Stimulated activated CD8-positive, alpha-beta memory T cell treated with anti-CD3 and anti-CD28 coated beads, Interleukin-7, amount 100 ng/mL, for 48 hours (primary cell): Measurements from ENCODE around the gene LY6G6F.

Source experiments
- DNase-seq, 2 donors: peaks; one replicate each; pipeline ENCODE4 v3.0.0-alpha.2; 2020; ENCODE audit warnings: low read depth in 1 of 2; ENCODE audit errors: extremely low read depth in 1 of 2

LY6G6F gene

DNA sequence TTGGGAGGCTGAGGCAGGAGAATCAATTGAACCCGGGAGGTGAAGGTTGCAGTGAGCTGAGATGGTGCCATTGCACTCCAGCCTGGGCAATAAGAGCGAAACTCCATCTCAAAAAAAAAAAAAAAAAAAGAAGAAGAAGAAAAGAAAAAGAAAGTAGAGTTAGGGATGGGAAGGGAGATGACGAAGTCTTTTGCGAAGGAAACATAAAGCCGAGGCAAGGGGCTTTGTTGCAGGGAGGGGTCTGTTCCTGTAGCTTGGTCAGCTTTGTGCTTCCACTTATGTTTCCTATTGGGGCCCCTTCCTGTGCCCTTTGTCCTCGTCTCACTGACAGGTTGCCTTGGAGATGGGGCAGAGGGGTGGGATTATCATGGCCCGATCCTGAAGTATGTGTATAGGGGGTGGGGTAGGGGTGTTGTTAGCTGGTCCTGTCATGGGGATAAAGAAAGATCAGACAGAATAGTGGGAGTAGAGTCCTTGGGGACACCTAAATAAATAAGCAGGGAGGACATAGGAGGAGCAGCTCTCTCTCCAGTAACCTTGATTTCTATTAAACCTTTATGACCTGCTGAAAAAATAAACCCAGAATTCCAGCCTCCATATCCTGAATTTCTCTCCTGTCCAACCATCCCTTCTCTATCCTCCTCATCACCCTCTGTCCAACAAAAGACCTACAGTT, 30.8 kb downstream of the LY6G6F start:
- no peak for DNase-seq

DNA sequence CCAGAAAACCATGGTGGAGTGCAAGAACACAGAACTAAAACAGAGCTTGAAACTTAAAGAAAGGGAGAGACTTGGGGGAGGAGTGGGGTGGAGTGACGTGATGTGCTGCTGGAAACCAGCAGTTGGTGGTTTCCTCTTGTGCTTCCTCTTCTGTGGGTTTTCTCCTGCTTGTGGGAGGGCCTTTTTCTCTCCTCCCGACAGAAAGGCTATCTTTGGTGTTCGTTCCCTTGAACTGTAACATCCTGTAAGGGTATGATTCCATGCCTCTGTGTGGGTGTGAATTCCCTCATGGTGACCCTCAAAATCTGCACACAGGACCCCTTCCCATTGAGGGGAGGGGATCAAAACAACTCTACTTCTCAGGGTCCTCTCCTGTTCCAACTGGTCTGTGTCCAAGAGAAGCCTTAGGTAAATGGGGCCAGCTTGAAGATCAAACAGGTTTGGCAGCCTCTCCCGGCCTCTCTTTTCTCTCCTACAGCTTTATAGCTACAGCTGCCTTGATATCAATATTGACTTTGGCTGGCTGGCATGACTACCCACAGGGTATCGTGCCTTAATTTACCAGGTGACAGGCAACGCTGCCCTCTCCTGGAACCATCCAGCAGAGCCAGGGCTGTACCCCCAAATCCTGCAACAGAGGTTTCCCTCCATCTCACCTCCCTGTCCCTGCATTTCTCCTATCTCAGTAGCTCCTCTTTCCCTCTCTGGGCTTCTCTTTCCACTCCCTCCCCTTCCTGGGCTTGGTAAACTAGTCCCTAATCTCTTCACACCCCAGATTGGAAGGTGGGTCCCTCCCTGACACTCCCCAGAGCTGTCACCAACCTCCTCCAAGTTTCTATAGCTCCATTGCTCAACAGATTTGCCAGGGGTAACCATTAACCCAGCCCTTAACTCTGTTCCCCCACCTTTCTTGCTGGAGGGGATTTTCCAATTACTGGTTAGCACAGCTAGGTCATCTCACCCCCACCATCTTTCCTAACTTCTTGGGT, 31.6 kb downstream of the LY6G6F start:
- peak in 1 of 2 donors; percentile 63 for DNase-seq

- DNase-seq, result peak; percentile 97
These were observed 33.2 kb downstream of the LY6G6F start, which contains the start of gene MSH5 for GRCh38 chr6:31739639-31740396. Gene MSH5, plus strand, starts transcription at chr6:31740005. Its CDS starts 462 bp downstream, at chr6:31740467.

- no peak for DNase-seq
These were observed 33.9 kb downstream of the LY6G6F start for GRCh38 chr6:31740397-31741223.

DNA sequence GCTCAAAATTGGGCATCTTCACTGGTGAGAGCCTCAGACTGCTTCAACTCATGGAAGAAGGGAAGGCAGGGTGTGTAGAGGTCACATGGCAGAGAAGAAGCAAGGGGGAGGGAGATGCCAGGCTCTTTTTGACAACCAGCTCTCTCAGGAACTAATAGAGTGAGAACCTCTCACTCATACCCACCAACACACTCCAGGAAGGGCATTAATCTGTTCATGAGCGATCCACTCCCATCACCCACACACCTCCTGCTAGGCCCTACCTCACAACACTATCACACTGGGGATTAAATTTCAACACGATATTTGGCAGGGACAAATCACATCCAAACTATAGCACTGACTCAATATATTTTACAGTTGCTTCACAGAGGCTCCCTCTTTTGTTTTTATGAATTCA, 35.1 kb downstream of the LY6G6F start:
- DNase-seq, result no peak

DNA sequence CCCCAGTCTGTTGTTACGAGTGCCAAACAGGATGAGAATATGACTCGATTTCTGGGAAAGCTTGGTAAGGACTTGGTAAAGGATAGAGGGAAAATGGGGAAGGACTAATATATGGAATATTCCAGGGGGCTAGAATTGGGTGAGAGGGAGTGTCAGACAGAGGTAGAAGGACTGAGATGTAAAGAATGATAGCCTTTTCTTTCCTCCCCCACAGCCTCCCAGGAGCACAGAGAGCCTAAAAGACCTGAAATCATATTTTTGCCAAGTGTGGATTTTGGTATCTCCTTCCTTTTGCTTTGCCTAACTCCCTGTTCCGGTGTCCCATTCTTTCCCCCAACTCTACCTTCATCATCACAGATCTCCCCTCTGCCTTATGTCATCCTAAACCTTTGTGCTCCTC, 36.2 kb downstream of the LY6G6F start:
- DNase-seq, result no peak

- DNase-seq, result no peak
These were observed 37.8 kb downstream of the LY6G6F start for GRCh38 chr6:31744422-31744821.

DNA sequence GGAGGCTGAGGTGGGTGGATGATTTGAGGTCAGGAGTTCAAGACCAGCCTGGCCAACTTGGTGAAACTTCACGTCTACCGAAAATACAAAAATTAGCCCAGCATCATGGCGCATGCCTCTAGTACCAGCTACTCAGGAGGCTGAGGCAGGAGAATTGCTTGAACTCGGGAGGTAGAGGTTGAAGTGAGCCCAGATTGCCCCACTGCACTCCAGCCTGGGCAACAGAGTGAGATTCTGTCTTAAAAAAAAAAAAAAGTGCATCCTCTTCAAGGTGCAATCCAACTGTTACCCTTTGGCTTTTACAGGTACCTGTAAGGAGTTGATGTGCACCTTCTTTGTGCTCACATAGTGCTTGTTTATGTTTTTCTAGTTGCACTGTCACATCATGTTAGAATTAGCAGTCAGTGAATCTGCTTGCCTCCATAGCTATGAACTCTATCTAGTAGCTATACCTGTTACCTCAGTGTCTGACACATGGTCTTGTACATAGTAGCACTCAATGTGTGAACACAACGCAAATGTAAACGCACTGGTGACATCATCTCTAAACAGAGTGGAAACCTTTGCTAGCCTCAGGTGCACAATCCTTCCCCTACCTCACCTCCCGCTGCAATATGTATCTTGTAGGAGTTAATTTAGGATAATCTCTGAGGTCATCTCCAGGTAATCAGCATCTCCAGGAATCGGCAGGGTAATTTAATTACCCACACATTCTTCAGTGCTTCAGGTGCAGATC, 42.8 kb downstream of the LY6G6F start:
- DNase-seq, result no peak

- no peak for DNase-seq
These were observed 43.9 kb downstream of the LY6G6F start for GRCh38 chr6:31750411-31751022.

DNA sequence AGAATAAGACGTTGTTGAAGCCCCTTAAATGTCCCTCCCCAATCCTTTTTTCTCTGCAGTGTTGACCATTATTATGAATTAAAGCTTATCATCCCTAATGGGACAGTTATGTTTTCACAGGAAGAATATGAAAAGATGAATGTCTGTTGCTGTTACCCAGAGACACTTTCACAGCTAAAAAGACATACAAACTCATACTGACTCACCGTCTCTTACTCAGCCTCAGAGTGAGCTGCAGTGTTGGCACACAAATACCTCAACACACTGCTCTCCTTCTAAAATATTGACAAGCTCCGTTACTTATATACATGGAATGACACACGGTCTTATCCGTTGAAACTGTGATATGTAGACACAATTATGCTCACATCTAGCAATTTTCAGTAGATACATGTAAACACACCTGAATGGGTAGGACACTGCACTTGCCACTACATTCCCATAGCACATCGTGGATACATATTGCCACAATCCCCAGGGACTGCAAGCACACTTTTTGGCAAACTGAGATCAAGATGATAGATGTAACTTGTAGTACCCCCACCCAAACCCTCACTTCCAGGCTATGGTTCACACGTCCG, 46.2 kb downstream of the LY6G6F start:
- DNase-seq, result no peak

DNA sequence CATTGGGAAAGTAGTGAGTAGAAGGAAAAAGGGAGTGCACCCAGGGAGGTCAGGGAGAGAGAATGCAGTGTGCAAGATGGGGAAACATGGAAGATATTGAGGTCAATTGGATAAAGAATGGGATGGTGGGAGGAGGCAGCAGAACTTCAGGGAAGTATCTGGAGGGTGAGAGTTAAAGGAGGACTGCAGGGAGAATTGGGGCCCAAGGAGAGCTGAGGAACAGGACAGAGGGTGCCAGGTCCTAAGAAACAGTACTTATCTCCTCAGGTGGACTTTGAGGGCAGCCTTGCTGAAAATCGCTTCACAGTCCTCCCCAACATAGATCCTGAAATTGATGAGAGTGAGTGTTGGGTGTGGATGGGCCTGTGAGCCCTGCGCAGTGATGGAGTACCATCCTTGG, 51.6 kb downstream of the LY6G6F start:
- DNase-seq, result no peak
